ENCODE results near the gene LCE1F. TPM values are rescaled to one million over a fixed set of nuclear protein-coding genes. Genes with fewer than 3 reads are reported as not detected.

Gene LCE1F
- total and polyA plus RNA-seq, 2 of the 13 experiments (the other 11 are each of a cell fraction or from before 2014, with no cell fraction given), result not detected

DNA sequence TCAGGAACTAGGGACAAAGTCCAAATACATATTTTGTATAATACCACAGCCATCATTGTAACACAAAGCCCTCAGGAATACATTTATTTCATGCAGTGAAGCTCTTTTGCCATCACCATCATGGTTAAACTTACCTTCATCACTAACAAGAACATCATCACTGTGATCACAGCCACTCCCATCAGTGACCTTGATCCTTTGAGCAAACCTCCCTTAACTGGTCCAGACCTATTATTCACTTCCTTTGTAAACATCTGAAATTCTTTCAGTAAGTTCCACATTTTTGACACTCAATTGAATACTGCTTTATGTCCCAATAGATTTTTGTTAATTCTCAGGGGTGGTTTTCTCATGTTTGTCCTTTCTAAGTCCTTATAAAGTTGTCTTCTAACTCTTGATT, 33.3 kb upstream of the LCE1F start:
- FAIRE-seq, result no peak
- H3K79me2 ChIP-seq (ENCODE audit: insufficient read depth, low read length), result no peaks in the 10 kb centered on the region
- H3K27ac ChIP-seq (ENCODE audit: extremely low read length, insufficient read depth, low read length), result no peak overlapping the region
- no peak for ATAC-seq
- peaks cover 24% of the 10 kb centered on the region for H3K4me1 ChIP-seq (ENCODE audit: insufficient read depth, low read length)
- H3K4me2 ChIP-seq (ENCODE audit: low read depth, low read length), result no peak overlapping the region
- H3K36me3 ChIP-seq (replicated peaks in 1 of 2; ENCODE audit: control insufficient read depth in 1 of 2, insufficient read depth in 2 of 2, low read length in 2 of 2), result no peaks in the 10 kb centered on the region
- no peak overlapping the region for H3K9ac ChIP-seq (ENCODE audit: insufficient read depth, low read depth, low read length)
- H2AFZ ChIP-seq (ENCODE audit: low read length), result no peak overlapping the region
- H3K27me3 ChIP-seq (ENCODE audit: control insufficient read depth in 1 of 2, insufficient read depth in 2 of 2, low read length in 2 of 2), result no peaks in the 10 kb centered on the region
- peak; percentile 26 for DNase-seq (ENCODE audit: low spot score)
- no peaks in the 10 kb centered on the region for H4K20me1 ChIP-seq (ENCODE audit: insufficient read depth, low read length)
- ChIA-PET CTCF (ENCODE audit: low intra/inter-chr PET ratio, low total read pairs) (no interaction called here), POLR2A (no interaction called here)
- no peak overlapping the region for H3K4me3 ChIP-seq (replicated peaks in 1 of 3; ENCODE audit: insufficient read depth in 1 of 3, low read depth in 2 of 3, low read length in 3 of 3)
- in situ Hi-C loops (cut with HindIII; ENCODE audit: extremely low pct_ligation_motif_present, low pct_unique_long_range_greater_than_20kb) (no loop called here), intact Hi-C loops (cut with micrococcal nuclease; ENCODE audit: unreplicated experiment) (no loop called here)
- H3K9me3 ChIP-seq (ENCODE audit: low read length), result no peaks in the 10 kb centered on the region
- BruUV-seq (replicated peaks), result no TSS peak
- TF ChIP-seq MAZ (IDR thresholded peaks at IDR 0.05; ENCODE audit: borderline replicate concordance, low read depth, low read length), result no peak
- TF ChIP-seq MAZ (CRISPR knock-in tag; IDR thresholded peaks at IDR 0.05; ENCODE audit: low read depth), result no peak
- no peak for TF ChIP-seq ZBTB8A (CRISPR knock-in tag; IDR thresholded peaks at IDR 0.05; ENCODE audit: borderline replicate concordance, low read depth)
- no peak for TF ChIP-seq ARID4A (CRISPR knock-in tag; IDR thresholded peaks at IDR 0.05; ENCODE audit: borderline replicate concordance)
- TF ChIP-seq, protein P1, sequence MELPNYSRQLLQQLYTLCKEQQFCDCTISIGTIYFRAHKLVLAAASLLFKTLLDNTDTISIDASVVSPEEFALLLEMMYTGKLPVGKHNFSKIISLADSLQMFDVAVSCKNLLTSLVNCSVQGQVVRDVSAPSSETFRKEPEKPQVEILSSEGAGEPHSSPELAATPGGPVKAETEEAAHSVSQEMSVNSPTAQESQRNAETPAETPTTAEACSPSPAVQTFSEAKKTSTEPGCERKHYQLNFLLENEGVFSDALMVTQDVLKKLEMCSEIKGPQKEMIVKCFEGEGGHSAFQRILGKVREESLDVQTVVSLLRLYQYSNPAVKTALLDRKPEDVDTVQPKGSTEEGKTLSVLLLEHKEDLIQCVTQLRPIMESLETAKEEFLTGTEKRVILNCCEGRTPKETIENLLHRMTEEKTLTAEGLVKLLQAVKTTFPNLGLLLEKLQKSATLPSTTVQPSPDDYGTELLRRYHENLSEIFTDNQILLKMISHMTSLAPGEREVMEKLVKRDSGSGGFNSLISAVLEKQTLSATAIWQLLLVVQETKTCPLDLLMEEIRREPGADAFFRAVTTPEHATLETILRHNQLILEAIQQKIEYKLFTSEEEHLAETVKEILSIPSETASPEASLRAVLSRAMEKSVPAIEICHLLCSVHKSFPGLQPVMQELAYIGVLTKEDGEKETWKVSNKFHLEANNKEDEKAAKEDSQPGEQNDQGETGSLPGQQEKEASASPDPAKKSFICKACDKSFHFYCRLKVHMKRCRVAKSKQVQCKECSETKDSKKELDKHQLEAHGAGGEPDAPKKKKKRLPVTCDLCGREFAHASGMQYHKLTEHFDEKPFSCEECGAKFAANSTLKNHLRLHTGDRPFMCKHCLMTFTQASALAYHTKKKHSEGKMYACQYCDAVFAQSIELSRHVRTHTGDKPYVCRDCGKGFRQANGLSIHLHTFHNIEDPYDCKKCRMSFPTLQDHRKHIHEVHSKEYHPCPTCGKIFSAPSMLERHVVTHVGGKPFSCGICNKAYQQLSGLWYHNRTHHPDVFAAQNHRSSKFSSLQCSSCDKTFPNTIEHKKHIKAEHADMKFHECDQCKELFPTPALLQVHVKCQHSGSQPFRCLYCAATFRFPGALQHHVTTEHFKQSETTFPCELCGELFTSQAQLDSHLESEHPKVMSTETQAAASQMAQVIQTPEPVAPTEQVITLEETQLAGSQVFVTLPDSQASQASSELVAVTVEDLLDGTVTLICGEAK (IDR thresholded peaks at IDR 0.05), result no peak
- TF ChIP-seq, protein P1 (CRISPR knock-in tag; IDR thresholded peaks at IDR 0.05), result no peak
- no peak for TF ChIP-seq GRHL1 (CRISPR knock-in tag; conservative IDR thresholded peaks at IDR 0.05)
- no peak for TF ChIP-seq NRL (CRISPR knock-in tag; IDR thresholded peaks at IDR 0.05; ENCODE audit: borderline replicate concordance)
- TF ChIP-seq ZFP36L2 (CRISPR knock-in tag; IDR thresholded peaks at IDR 0.05), result no peak
- TF ChIP-seq RFX5 (IDR thresholded peaks at IDR 0.05; ENCODE audit: low read depth, low read length), result no peak
- no peak for TF ChIP-seq RFX1 (IDR thresholded peaks at IDR 0.05)

Measured in HepG2 (cell line).